HG02840 (cell line): ENCODE data around the gene SALL2.
"Not testable (repeated sequence)": the region's sequence is repeated elsewhere in the genome, so short reads cannot be mapped to it uniquely, and the experiment has no call there.

Experiments used
- ATAC-seq: cut with Tn5 transposase; IDR thresholded peaks from one replicate; pipeline ENCODE4 v1.9.1; 2021; ENCODE audit warnings: mild to moderate bottlenecking, moderate library complexity, moderate number of reproducible peaks; ENCODE audit not compliant: unreplicated experiment, low FRiP score

The SALL2 gene

DNA sequence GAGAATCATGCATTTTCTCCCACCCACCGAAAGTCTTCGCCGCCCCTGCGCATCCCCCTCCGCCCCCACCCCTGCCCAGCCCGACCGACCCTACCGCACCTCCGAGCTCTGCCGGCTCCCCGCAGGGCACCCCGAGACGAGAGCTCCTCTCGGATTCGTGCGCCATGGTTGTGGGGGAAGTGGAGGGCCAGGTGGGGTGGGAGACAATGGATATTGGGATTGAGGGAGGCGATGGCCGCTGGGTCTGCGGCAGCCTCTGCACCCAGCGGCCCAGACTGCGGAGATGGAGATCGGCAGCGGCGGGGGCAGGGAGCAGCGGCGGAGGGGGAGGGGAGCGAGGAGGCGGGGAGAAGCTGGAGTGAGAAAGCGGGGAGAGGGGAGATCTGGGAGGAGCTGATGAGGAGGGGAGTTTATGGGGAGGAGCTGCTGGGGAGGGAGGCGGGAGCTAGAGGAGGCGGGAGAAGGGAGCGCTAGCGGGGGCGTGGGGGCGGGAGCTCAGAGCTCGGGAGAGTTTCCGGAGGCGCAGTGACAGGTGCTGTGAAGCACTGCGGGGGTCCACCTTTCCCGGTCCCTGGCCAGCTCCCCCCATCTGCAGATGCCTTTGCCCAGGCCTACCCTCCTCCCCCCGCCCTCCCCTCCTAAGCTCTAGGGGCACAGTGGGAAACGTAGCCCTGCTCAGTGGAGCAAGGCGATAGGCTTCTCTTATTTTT lies at the start of gene SALL2:
TSS of gene SALL2 (minus strand) at position 385 of the 710 bp plus-strand sequence. CDS start at position 166, 219 bp downstream.
- ATAC-seq: no peak

DNA sequence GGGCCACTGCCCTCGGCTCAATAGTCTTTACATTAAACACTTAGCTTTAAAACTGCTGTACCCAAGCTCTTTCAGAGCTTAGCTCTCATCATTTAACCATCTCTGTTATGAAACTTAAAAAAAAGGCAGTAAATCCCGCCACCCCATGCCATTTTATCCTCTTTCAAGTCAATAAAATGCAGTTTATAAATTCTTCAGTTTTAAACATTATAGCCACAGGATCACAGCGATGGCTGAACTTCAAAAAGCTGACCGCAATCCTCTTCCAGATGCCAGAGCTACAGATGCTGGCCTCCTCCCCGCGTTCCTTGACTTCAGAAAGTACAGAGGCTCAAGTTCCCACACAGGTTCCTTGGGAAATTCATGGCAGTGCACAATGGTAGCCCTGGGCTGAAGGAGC lies 49.5 kb upstream of the SALL2 start:
- no peak for ATAC-seq

DNA sequence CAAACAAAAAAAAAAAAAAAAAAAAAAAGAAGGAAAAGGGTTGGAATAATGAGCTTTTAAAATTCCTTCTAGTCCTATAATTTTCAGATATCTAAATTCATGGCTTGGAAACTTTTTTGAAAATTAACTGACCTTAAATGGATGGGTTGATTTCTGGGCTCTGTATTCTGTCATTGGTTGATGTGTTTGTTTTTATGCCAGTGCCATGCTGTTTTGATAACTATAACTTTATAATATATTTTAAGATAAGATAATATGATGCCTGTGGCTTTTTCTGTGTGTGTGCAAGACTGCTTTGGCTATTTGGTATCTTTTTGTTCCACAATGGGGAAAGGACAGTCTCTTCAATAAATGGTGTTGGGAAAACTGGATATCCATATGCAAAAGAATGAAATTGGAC lies 46.5 kb upstream of the SALL2 start:
- ATAC-seq: no peak

DNA sequence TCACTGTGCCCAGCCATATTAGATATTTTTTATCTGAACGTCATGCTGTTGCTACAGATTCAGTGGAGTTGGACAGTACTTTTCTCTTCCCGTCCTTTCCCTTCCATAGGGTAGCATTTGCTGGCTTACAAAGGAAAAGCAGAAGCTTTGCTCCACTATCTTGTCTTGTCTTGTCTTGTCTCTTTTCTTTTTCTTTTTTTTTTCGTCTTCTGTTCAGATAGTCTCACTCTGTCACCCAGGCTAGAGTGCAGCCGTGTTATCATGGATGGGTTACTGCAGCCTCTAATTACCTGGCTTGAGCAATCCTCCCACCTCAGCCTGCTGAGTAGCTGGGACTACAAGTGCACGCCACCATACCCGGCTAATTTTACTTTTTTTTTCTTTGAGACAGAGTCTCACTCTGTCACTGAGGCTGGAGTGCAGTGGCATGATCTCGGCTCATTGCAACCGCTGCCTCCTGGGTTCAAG lies 32.6 kb upstream of the SALL2 start:
- no peak for ATAC-seq

DNA sequence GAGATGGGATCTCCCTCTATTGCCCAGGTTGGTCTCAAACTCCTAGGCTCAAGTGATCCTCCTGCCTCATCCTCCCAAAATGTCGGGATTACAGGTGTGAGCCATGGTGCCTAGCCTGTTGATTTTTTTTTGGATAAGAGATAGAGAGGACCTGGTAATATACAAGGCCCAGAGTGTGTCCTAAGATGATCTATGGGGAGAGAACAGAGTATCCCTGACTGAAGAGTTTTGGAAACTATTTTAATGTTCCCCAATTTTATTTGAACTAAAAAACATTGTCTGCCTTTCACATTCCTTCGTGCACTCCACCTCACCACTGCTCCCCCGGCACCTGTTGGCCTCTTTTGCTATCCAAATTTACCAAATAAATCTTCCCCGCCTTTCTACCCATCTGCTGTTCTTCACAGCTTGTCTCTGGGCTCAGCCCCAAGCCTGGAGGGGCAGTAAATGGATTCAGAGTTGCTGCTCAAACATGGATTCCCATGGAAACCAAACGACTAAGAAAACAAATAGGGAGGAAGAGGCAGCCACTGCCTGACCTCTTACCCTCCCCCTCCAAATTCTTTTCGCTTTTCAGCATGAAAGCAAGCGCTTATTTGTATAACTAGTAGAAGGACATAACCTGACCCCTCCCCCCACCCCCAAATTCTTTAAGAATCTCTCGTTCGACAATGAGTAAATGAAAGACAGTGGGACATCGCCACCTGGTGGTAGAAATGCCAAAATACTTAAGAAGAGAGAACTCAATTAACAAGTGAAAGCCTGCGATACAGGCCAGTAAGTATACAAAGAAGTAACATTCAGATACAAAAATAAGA lies 31.1 kb upstream of the SALL2 start:
- no peak for ATAC-seq

DNA sequence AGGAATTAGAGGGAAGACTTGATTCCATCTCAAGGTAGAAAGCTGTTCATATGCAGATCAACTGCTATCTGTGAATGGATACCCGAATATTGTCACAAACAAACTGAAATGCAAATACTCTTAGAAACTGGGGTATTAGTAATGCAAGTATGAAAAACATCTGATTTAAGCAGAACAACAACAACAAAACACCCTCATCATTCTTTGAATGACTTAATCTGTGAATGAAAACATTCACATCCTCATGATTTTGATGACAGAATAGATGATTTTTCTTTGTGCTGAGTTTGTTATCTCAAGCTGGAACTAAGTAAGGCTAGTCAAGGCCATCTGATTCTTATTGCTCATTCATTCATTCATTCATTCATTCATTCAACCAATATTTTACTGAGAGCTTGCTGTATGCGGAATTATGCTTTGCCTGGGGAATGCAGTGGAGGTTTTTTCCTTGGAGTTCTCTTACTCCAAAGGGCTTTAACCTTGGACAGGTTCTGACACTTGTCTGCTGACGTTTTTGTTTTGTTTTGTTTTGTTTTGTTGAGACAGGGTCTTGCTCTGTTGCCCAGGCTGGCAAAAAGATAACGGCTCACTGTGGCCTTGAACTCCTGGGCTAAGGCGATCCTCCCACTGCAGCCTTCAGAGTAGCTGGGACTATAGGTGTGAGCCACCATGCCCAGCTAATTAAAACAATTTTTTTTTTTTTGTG lies 30.4 kb upstream of the SALL2 start:
- no peak for ATAC-seq

DNA sequence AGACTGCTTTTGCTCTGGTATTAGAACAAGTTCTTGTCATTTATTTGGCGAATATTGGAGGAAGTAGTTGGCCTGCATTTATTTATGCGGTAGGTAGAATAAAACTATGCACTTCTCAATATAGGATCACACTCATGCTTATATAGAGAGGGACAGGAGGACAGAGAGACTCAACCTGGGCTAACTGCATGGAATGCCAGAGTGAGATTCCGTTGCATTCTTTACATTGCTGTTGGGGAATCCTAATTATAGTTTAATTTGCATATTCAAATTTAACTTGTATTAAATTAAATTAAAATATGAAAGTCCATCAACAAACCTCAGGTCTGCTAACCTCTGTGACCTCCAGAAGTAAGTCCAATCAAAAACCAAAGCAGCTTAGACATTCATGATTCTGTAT lies 27.1 kb upstream of the SALL2 start:
- ATAC-seq: no peak

DNA sequence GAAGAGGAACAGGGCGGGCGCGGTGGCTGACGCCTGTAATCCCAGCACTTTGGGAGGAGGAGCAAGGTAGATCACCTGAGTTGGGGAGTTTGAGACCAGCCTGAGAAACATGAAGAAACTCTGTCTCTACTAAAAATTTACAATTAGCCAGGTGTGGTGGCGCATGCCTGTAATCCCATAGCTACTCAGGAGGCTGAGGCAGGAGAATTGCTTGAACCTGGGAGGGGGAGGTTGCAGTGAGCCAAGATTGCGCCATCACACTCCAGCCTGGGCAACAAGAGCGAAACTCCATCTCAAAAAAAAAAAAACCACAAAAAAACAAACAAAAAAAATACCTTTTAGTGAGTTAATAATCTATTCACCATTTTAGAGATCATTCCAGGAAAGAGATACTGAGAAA lies 18.4 kb upstream of the SALL2 start:
- ATAC-seq: not testable (repeated sequence)

DNA sequence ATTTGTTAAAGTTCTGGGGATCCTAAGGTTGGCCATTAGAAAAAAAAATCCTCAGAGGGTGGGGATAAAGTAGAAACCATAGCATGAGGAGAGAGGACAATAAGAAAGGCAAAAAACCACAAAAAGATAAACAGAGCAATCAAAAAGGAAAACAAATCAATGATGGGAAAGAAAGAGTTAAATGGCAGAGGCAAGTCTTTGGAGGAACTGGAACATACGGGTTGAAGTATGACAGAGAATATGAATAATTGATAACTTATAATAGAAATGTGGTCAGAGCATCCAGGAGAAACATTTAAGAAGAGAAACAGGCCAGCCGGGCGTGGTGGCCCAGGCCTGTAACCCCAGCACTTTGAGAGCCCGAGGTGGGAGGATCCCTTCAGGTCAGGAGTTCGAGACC lies 17.8 kb upstream of the SALL2 start:
- ATAC-seq: no peak

DNA sequence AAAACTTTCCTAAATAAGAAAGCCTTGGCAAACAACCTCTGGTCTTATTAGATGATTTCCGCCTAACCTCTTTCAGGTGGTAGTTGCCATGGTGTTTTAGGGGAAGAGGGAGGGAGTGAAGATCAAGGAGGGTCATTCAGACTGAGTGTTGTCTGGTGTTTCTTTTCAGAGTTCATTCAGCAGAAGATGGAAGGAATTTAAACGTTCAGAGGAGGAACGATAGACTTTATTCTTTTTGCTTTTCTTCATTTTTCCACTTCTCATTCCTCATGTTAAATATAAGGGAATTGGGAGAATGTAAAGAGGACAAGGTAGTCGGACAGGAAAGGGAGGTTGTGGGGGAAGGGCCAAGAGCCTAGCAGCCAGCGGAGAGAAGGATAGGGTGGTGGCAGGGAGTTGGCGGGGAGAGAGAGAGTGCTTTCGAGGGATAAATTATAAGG lies 17.4 kb upstream of the SALL2 start:
- ATAC-seq: no peak

DNA sequence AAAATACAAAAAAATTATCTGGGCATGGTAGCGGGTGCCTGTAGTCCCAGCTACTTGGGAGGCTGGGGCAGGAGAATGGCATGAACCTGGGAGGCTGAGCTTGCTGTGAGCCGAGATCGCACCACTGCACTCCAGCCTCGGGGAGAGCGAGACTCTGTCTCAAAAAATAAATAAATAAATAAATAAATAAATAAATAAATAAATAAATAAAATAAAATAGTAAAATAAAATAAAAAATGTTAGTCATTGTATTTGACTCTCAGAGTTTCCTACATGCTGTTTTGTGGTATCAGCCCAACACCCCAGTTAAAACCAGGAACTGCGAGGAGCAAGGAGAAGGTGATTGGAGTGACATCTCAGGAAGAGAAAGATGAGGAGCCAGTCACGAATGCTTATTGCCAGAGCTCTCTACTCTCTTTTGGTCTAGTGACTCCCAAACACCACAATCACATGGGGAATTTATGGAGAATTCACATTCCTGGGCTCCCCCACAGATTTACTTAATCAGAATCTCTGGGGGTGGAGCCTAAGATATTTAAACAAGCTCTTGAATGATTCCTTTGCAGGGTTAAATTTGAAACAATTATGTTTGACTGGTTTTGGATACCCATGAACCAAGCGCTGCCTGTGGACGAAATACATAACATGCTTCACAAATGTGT lies 15.4 kb upstream of the SALL2 start:
- no peak for ATAC-seq

DNA sequence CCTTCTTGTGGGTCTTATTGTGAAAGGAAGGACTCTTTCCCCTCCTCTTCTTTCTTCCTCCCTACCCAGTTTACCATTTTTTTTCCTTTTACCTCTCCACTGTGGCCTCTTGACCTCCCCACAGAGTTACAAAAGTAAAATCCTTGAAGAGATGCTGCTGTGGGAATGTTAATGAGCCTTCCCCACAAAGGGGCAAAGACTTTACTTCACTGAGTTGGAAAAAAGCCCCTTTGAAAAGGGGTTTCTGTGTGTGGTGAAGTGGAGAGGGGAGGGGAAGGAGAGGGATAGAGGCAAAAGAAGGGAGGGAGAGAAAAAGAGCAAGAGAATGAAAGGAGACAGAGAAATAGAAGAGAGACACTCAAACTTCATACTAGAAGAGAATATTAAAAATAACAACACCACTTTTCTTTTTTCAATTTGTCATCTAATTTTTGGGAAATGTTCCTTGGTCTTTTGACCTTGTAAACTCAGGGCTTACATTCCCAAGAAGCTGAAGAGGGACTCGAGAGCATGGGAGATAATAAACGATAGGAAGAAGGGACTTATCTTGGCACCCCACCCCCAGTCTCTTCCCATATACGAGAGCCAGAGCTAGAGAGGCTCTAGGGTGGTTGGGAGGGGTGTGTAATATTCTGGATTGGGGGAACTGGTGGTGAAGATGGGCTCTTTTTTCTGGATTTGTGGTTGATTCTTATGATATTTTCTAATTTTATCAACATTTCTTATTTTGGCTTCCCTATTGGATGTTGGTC lies 13.2 kb upstream of the SALL2 start:
- ATAC-seq: no peak

DNA sequence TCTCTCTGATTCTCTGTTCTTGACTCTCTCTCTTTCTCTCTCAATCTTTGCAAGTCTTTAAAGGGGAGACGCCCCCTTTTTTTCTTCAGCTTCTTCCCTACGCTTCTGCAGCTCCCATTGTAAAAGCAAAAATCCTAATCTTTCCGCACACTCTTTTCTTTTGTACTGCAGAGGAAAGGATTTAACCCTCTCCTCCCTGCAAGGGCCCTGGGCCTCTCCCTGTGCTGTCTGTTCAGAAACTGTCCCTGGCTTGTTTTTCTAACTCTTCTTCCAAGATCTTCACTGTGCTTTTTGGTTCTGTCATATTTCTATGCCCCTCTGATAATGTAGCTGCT lies 10.9 kb upstream of the SALL2 start:
- ATAC-seq: no peak

DNA sequence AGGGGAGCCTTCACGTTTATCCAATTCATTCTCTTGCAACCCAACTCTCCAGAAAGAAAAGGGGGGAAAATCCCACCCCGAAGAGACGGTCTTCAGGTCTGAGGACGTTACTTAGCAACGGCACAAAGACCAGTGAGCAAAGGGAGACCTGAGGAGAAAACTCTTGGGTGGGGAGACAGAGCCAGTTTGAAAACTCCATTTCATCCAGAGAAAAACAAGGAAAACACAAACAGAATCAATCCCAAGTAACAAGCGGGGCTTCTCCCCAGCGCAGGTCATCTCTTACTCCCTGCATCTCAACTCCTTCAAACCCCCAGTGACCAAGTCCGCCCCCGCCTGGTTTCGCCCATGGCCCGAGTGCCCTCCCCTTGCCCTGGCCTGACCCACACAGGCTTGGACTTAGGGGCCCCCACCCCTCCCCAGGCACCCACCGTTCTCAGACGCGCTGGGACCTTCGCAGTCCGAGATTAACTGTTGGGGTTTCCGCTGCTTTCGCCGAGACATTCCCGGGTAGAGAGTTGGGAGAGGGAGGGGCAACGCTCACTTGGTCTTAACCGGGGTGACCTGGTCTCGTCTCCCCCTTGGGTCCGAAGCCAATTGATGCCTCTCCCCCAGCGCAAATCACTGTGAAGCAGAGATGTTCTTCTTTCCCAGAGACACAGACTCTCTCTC lies 10.4 kb upstream of the SALL2 start:
- ATAC-seq: no peak

DNA sequence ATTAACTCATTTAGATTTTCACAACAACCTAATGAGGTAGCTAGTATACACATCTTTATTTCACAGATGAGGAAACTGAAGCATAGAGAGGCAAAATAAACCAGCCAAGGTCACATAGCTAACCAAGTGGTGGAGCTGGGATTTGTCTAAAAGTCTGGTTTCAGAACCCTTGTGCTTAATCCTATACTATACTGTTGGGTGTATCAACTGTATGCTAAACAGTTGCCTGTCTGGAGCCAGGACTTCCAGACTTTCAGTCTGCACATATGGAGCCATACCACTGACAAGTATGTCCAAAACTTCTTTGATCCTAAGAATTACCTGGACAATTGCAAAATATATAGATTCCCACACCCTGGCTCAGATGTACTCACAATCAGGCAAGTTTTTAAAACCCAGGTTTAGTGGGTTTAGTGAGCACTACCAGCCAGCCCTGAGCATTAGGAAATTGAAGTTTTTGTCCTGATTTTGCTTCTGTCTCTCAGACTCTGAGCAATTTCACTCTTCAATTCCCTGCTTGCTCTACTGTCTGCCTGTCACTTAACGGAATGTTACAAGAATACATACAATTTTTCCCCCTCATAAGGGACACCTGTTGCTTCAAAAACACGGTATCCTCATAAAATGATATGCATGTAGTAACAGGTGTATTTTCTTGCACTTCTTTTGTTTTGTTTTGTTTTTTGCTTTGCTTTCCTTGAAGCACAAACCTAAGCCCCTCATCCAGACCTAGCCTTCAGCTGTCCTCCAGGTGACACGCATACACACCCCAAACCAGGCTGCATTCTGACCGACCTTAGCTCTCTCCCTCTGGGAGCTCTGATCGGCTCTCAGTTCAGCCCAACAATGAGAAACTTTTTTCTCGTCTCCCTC lies 9.6 kb upstream of the SALL2 start:
- no peak for ATAC-seq

DNA sequence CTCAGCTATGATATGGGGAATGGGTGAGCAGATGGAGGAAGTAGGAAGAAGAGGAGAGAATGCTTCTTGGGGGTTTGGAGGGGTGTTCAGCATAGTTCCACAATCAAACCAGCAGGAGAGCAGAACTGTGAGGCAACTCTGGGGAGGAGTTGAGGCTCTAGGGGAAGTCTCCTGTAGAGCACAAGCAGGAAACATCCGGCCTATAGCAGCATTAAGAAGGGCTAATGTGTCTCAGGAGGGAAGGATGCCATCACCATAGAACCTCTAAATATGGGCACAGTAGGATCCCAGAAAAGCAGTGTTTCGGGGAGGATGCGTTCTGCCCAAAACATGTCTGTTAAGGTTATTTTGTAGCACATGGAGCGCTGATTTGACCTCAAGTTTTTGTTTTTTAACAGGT lies 8.4 kb upstream of the SALL2 start:
- no peak for ATAC-seq

DNA sequence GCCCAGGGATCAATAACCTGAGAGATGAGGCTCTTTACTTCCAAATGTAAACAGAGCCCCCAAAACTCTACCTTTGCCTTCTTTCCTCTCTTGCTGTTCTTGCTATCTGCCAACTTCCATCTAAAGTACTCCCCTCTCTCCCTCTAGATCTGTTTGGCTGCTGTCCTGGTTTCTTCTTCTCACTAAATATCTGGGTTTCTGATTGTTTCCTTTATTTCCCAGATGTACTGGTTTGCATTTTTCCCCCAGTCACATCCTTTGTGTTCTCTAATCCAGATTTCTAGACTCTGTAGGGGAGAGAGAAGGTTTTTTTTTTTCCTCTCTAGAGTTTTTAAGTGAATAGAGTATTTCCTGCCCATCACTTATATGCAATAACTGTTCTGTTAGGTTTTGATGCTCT lies 7.1 kb upstream of the SALL2 start:
- no peak for ATAC-seq

DNA sequence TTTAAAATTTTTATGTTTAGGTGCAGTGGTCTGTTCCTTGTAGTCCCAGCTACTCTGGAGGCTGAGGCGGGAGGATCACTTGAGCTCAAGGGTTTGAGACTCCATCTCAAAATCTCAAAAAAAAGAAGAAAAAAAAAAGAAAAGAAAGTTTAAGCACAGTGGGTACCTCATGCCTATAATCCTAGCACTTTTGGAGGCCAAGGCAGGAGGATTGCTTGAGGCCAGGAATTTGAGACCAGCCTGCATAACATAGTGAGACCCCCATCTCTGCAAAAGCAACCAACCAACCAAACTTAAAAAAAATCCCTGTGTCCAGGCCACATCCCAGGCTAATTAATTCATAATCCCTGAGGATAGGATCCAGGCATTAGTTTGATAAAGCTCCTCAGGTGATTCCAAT lies 3.4 kb upstream of the SALL2 start:
- no peak for ATAC-seq
